Trophoblast cell (in vitro differentiated cells and primary cell): ENCODE data around the gene UGT1A7.

Experiments
- DNase-seq, 2 donors: peaks; one replicate each; pipeline ENCODE4 v3.0.0-alpha.2; 2016
- H2AFZ ChIP-seq: 2 replicates; pipeline ENCODE4 v1.6.1; 2013; ENCODE audit warnings: low read length, moderate library complexity, mild to moderate bottlenecking; ENCODE audit not compliant: insufficient read depth, poor library complexity
- H2AK5ac ChIP-seq: 2 replicates; pipeline ENCODE4 v1.6.1; 2013; ENCODE audit warnings: mild to moderate bottlenecking, low read length
- H2BK120ac ChIP-seq: 2 replicates; pipeline ENCODE4 v1.6.1; 2013; ENCODE audit warnings: low read length, mild to moderate bottlenecking, moderate library complexity; ENCODE audit not compliant: insufficient read depth, poor library complexity
- H2BK12ac ChIP-seq: 2 replicates; pipeline ENCODE4 v1.6.1; 2013; ENCODE audit warnings: mild to moderate bottlenecking, low read length, moderate library complexity
- H2BK5ac ChIP-seq: 2 replicates; pipeline ENCODE4 v1.6.1; 2013; ENCODE audit warnings: low read length, low read depth, moderate library complexity, mild to moderate bottlenecking; ENCODE audit not compliant: poor library complexity
- H3K14ac ChIP-seq: 2 replicates; pipeline ENCODE4 v1.6.1; 2013; ENCODE audit warnings: mild to moderate bottlenecking, low read length
- H3K18ac ChIP-seq: 2 replicates; pipeline ENCODE4 v1.6.1; 2013; ENCODE audit warnings: mild to moderate bottlenecking, low read length
- H3K23ac ChIP-seq: 2 replicates; pipeline ENCODE4 v1.6.1; 2013; ENCODE audit warnings: low read length
- H3K27ac ChIP-seq: 2 replicates; pipeline ENCODE4 v1.5.1; 2013; ENCODE audit warnings: low read depth, mild to moderate bottlenecking, inconsistent platforms, low read length, moderate library complexity
- H3K27me3 ChIP-seq: 2 replicates; pipeline ENCODE4 v1.6.1; 2013; ENCODE audit warnings: inconsistent platforms, mild to moderate bottlenecking, low read length, moderate library complexity; ENCODE audit not compliant: insufficient read depth
- H3K36me3 ChIP-seq, 2 experiments: 1 replicate in 1 of 2; 2 replicates in 1 of 2; pipeline ENCODE4 v1.6.1; 2013; ENCODE audit warnings: low read length in 2 of 2, mild to moderate bottlenecking in 2 of 2, moderate library complexity in 1 of 2; ENCODE audit not compliant: insufficient read depth in 2 of 2, control insufficient read depth in 1 of 2
- H3K4ac ChIP-seq: 2 replicates; pipeline ENCODE4 v1.6.1; 2013; ENCODE audit warnings: low read depth, mild to moderate bottlenecking, low read length, moderate library complexity
- H3K4me1 ChIP-seq, 2 experiments: 1 replicate in 1 of 2; 2 replicates in 1 of 2; pipeline ENCODE4 v1.6.1; 2013; ENCODE audit warnings: low read length in 2 of 2, mild to moderate bottlenecking in 2 of 2, moderate library complexity in 1 of 2; ENCODE audit not compliant: insufficient read depth in 2 of 2, control insufficient read depth in 1 of 2
- H3K4me2 ChIP-seq: 2 replicates; pipeline ENCODE4 v1.6.1; 2013; ENCODE audit warnings: inconsistent platforms, mild to moderate bottlenecking, low read length, moderate library complexity
- H3K4me3 ChIP-seq: 2 replicates; pipeline ENCODE4 v1.5.1; 2013; ENCODE audit warnings: mild to moderate bottlenecking, low read depth, low read length, inconsistent platforms
- H3K79me1 ChIP-seq: one replicate; pipeline ENCODE4 v1.6.1; 2013; ENCODE audit warnings: low read length
- H3K79me2 ChIP-seq: 2 replicates; pipeline ENCODE4 v1.6.1; 2013; ENCODE audit warnings: low read length, mild to moderate bottlenecking; ENCODE audit not compliant: control insufficient read depth, insufficient read depth, poor library complexity
- H3K9ac ChIP-seq: 2 replicates; pipeline ENCODE4 v1.6.1; 2013; ENCODE audit warnings: mild to moderate bottlenecking, low read length
- H3K9me3 ChIP-seq: 2 replicates; pipeline ENCODE4 v1.6.1; 2013; ENCODE audit warnings: low read depth, mild to moderate bottlenecking, control low read depth, inconsistent platforms, low read length; ENCODE audit not compliant: insufficient read depth
- H4K12ac ChIP-seq: 2 replicates; pipeline ENCODE4 v1.6.1; 2013; ENCODE audit warnings: low read depth, mild to moderate bottlenecking, low read length, moderate library complexity
- H4K8ac ChIP-seq: 2 replicates; pipeline ENCODE4 v1.6.1; 2013; ENCODE audit warnings: low read depth, mild to moderate bottlenecking, low read length, moderate library complexity
- H4K91ac ChIP-seq: one replicate; pipeline ENCODE4 v1.6.1; 2013; ENCODE audit warnings: low read depth, mild to moderate bottlenecking, low read length, moderate library complexity
- WGBS: extraction: QIAGEN DNeasy Blood & Tissue Kit; methylation state at CpG from one replicate; pipeline ENCODE4 v1.1.7; 2013; ENCODE audit warnings: missing lambda C conversion rate; ENCODE audit not compliant: insufficient read length, insufficient coverage; ENCODE audit errors: extremely low coverage; 5-methylcytosine and 5-hydroxymethylcytosine counted together

The UGT1A7 gene

DNA sequence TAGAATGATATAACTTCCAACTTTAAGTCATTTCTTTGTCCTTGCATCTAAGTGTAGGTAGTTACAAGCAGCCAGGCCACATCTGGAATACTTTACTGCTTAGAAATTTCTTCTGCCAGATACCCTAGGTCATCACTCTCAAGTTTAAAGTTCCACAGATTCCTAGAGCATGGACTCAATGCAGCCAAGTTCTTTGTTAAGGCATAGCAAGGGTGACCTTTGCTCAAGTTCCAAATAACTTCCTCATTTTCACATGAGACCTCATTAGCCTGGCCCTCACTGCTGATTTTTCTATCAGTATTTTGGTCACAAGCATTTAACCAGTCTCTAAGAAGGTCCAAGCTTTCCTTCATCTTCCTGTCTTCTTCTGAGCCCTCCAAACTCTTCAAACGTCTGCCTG lies 17.8 kb upstream of the UGT1A7 start:
- DNase-seq, result peak in 1 of 2 donors; percentile 23
- Histone ChIP-seq H2BK5ac (no peak overlapping the region), H3K27me3 (no peaks in the 10 kb centered on the region), H3K9me3 (no peaks in the 10 kb centered on the region), H3K23ac (no peak overlapping the region), H3K79me1 (no peaks in the 10 kb centered on the region), H3K18ac (no peak overlapping the region), H4K12ac (no peak overlapping the region), H3K4me1 (no peaks in the 10 kb centered on the region), H3K9ac (no peak overlapping the region), H3K4ac (no peak overlapping the region), H3K4me3 (no peak overlapping the region), H2AFZ (no peak overlapping the region), H3K4me2 (no peak overlapping the region), H4K8ac (no peak overlapping the region), H2AK5ac (no peak overlapping the region), H2BK12ac (no peak overlapping the region), H2BK120ac (no peak overlapping the region), H3K79me2 (no peaks in the 10 kb centered on the region), H3K27ac (no peak overlapping the region), H3K14ac (no peak overlapping the region), H4K91ac (no peak overlapping the region), H3K36me3 (no peaks in the 10 kb centered on the region)
- no CpG with 5 or more reads among the region's 1 CpG for WGBS

DNA sequence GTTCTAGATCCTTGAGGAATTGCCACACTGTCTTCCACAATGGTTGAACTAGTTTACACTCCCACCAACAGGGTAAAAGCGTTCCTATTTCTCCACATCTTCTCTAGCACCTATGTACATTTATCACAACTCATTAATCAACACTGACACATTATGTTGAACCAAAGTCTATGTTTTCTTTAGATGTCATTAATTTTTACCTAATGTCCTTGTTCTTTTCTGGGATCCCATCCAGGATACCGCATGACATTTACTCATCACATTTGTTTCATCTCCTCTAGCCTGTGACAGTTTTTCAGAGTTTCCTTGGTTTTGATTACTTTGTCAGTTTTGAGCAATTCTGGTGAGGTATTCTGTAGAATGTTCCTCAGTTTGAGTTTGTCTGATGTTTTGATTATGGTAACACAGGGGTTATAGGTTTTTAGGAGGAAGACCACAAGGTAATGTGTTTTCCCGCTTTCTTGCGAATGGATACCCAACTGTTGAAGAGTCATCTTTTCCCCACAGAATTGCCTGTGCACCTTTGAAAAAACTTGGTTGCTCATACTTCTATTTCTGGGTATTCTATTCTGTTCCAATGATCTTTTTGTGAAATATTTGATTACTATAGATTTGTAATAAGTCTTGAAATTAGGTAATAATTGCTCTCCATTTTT lies 13.0 kb upstream of the UGT1A7 start:
- no peak overlapping the region for H3K18ac ChIP-seq
- no peaks in the 10 kb centered on the region for H3K79me2 ChIP-seq
- no peak overlapping the region for H2BK5ac ChIP-seq
- H3K23ac ChIP-seq, result no peak overlapping the region
- no peak overlapping the region for H3K9ac ChIP-seq
- H3K4me1 ChIP-seq, result no peaks in the 10 kb centered on the region
- no peak overlapping the region for H2BK120ac ChIP-seq
- DNase-seq, result no peak
- H3K9me3 ChIP-seq, result no peaks in the 10 kb centered on the region
- no peak overlapping the region for H3K4me2 ChIP-seq
- no peak overlapping the region for H3K27ac ChIP-seq
- H3K27me3 ChIP-seq, result no peaks in the 10 kb centered on the region
- no peak overlapping the region for H4K91ac ChIP-seq
- H3K4ac ChIP-seq, result no peak overlapping the region
- no peak overlapping the region for H2AK5ac ChIP-seq
- H2BK12ac ChIP-seq, result no peak overlapping the region
- no peaks in the 10 kb centered on the region for H3K79me1 ChIP-seq
- no peaks in the 10 kb centered on the region for H3K36me3 ChIP-seq
- H4K12ac ChIP-seq, result no peak overlapping the region
- no CpG with 5 or more reads among the region's 4 CpGs for WGBS
- no peak overlapping the region for H4K8ac ChIP-seq
- H2AFZ ChIP-seq, result no peak overlapping the region
- no peak overlapping the region for H3K4me3 ChIP-seq
- H3K14ac ChIP-seq, result no peak overlapping the region

DNA sequence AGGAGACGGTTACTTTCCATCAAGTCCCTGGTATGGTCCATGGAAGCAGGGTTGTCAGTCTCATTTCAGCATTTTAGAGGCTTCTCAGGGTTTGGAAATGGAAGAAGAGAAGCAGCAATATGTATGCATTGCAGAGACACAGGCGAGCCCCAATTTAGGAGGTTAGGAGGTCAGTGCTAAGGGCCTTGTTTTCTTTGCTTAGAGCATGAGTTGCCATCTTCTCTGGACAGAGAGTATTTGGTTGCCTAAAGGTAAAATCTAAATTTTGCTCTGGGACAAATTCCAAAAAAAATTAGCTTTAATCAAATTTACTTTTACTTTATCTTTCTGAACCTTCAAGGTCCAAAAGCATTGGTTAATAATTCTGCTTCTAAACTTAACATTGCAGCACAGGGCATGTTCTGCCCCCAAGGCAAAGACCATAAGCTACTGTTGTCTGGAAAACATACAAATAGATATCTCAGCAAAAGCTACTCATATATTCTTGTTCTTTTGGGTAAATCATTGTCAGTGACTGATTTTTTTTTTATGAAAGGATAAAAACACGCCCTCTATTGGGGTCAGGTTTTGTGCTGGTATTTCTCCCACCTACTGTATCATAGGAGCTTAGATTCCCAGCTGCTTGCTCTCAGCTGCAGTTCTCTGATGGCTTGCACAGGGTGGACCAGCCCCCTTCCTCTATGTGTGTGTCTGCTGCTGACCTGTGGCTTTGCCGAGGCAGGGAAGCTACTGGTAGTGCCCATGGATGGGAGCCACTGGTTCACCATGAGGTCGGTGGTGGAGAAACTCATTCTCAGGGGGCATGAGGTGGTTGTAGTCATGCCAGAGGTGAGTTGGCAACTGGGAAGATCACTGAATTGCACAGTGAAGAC lies 10.2 kb upstream of the UGT1A7 start, which contains the start of gene UGT1A9:
Gene UGT1A9, plus strand, starts transcription at position 609 of the 872 bp plus-strand sequence. Its CDS starts 37 bp downstream, at position 646.
- H2BK5ac ChIP-seq, result no peak within 1 kb of the TSS
- H2BK12ac ChIP-seq, result no peak within 1 kb of the TSS
- H3K4me2 ChIP-seq, result no peak within 1 kb of the TSS
- H3K79me2 ChIP-seq, result no peaks in the 10 kb centered on the region
- no peak within 1 kb of the TSS for H2AK5ac ChIP-seq
- no peaks in the 10 kb centered on the region for H3K36me3 ChIP-seq
- H3K9ac ChIP-seq, result no peak within 1 kb of the TSS
- H4K8ac ChIP-seq, result no peak within 1 kb of the TSS
- H3K23ac ChIP-seq, result no peak within 1 kb of the TSS
- no peak within 1 kb of the TSS for H4K12ac ChIP-seq
- no peak within 1 kb of the TSS for H4K91ac ChIP-seq
- H3K27me3 ChIP-seq, result no peaks in the 10 kb centered on the region
- no CpG with 5 or more reads among the region's 5 CpGs for WGBS
- no peaks in the 10 kb centered on the region for H3K9me3 ChIP-seq
- H2BK120ac ChIP-seq, result no peak within 1 kb of the TSS
- H3K18ac ChIP-seq, result no peak within 1 kb of the TSS
- H3K79me1 ChIP-seq, result no peaks in the 10 kb centered on the region
- no peak within 1 kb of the TSS for H3K4ac ChIP-seq
- H3K4me3 ChIP-seq, result no peak within 1 kb of the TSS
- no peak within 1 kb of the TSS for H2AFZ ChIP-seq
- DNase-seq, result no peak
- no peaks in the 10 kb centered on the region for H3K4me1 ChIP-seq
- H3K27ac ChIP-seq, result no peak within 1 kb of the TSS
- H3K14ac ChIP-seq, result no peak within 1 kb of the TSS

DNA sequence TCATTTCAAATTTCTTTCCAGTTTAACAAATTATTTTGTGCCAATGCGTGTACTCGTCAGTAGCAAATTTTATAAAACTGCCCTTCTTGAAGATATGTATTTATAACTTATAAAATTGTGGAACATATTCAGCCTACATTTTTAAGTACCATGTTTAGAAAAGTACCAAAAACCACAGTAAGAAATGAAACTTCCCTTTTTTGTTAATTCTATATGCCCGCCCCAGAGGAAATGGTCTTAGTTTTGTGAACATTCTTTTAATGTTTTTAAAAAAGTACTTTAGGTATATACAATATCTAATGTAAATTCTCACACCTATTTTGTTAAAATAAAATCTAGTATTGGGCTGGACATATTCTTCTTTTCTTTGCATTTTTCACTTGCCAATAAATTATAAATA lies 8.8 kb upstream of the UGT1A7 start:
- Histone ChIP-seq H2BK120ac (no peak overlapping the region), H3K4me3 (no peak overlapping the region), H3K9ac (no peak overlapping the region), H3K4ac (no peak overlapping the region), H3K4me1 (no peaks in the 10 kb centered on the region), H3K79me1 (no peaks in the 10 kb centered on the region), H3K27ac (no peak overlapping the region), H3K14ac (no peak overlapping the region), H3K18ac (no peak overlapping the region), H2BK12ac (no peak overlapping the region), H4K12ac (no peak overlapping the region), H2AK5ac (no peak overlapping the region), H3K36me3 (no peaks in the 10 kb centered on the region), H3K4me2 (no peak overlapping the region), H4K91ac (no peak overlapping the region), H3K79me2 (no peaks in the 10 kb centered on the region), H2AFZ (no peak overlapping the region), H2BK5ac (no peak overlapping the region), H4K8ac (no peak overlapping the region), H3K9me3 (no peaks in the 10 kb centered on the region), H3K27me3 (no peaks in the 10 kb centered on the region), H3K23ac (no peak overlapping the region)
- DNase-seq, result no peak
- no CpG with 5 or more reads among the region's 3 CpGs for WGBS
